Stimulated activated CD4-positive, alpha-beta T cell treated with anti-CD3 and anti-CD28 coated beads, Interleukin-2, amount 100 ng/mL, for 48 hours (primary cell): Measurements from ENCODE around the gene DISP1.
"Not testable (repeated sequence)": the region's sequence is repeated elsewhere in the genome, so short reads cannot be mapped to it uniquely, and the experiment has no call there.

Source experiments
- DNase-seq, 2 donors: peaks; one replicate each; pipeline ENCODE4 v3.0.0-alpha.2; 2020

Gene DISP1

GRCh38 chr1:222798975-222799374, 15.9 kb upstream of the DISP1 start:
- DNase-seq = no peak

- no peak for DNase-seq
Observed at GRCh38 chr1:222801067-222801466, 13.8 kb upstream of the DISP1 start.

GRCh38 chr1:222811671-222812070, 3.2 kb upstream of the DISP1 start:
- no peak for DNase-seq

GRCh38 chr1:222813866-222814535, 838 bp upstream of the DISP1 start:
- DNase-seq = no peak

- DNase-seq = no peak
Observed at GRCh38 chr1:222815440-222815765, 564 bp downstream of the DISP1 start.

GRCh38 chr1:222817529-222817928, 2.7 kb downstream of the DISP1 start:
- DNase-seq = no peak

- no peak for DNase-seq
Observed at GRCh38 chr1:222818171-222818570, 3.3 kb downstream of the DISP1 start.

- no peak for DNase-seq
Observed at GRCh38 chr1:222820171-222820712, 5.4 kb downstream of the DISP1 start.

- DNase-seq = no peak
Observed at GRCh38 chr1:222821239-222821638, 6.4 kb downstream of the DISP1 start.

- DNase-seq = no peak
Observed at GRCh38 chr1:222823695-222824094, 8.9 kb downstream of the DISP1 start.

GRCh38 chr1:222824641-222825040, 9.8 kb downstream of the DISP1 start:
- DNase-seq = no peak

- DNase-seq = no peak
Observed at GRCh38 chr1:222828939-222829338, 14.1 kb downstream of the DISP1 start.

- no peak for DNase-seq
Observed at GRCh38 chr1:222829868-222830267, 15.0 kb downstream of the DISP1 start.

- no peak for DNase-seq
Observed at GRCh38 chr1:222833356-222833876, 18.6 kb downstream of the DISP1 start.

GRCh38 chr1:222843469-222844410, 28.9 kb downstream of the DISP1 start:
- no peak for DNase-seq

- DNase-seq = no peak
Observed at GRCh38 chr1:222844411-222844779, 29.6 kb downstream of the DISP1 start.

GRCh38 chr1:222845763-222846162, 30.9 kb downstream of the DISP1 start:
- no peak for DNase-seq

GRCh38 chr1:222850550-222850949, 35.7 kb downstream of the DISP1 start:
- DNase-seq = not testable (repeated sequence)

- DNase-seq = no peak
Observed at GRCh38 chr1:222852326-222852725, 37.5 kb downstream of the DISP1 start.

GRCh38 chr1:222861062-222861461, 46.2 kb downstream of the DISP1 start:
- DNase-seq = no peak
